ENCODE measurements around the gene CELA3B.
A peak's percentile ranks its signal among the peaks of the same experiment; 100 is the strongest.
"Not testable (repeated sequence)": the region's sequence is repeated elsewhere in the genome, so short reads cannot be mapped to it uniquely, and the experiment has no call there.

Gene CELA3B

GRCh38 chr1:21976703-21977239 lies at the start of gene CELA3B:
CELA3B (plus strand) TSS chr1:21977022; CDS start chr1:21977040, 18 bp downstream.
- not testable (repeated sequence) for H3K4me1 Mint-ChIP-seq; DNase-seq; H3K36me3 Mint-ChIP-seq; H3K9me3 Mint-ChIP-seq; ATAC-seq (replicated peaks); H3K27ac Mint-ChIP-seq; H3K4me3 Mint-ChIP-seq
- peaks cover 11 to 14% of the 10 kb centered on the region in 2 donors for H3K27me3 Mint-ChIP-seq

GRCh38 chr1:21927533-21928237 lies 49.1 kb upstream of the CELA3B start:
- Mint-ChIP-seq H3K9me3 (no peaks in the 10 kb centered on the region), H3K4me3 (no peak overlapping the region), H3K4me1 (peaks cover 2 to 6% of the 10 kb centered on the region in 2 donors), H3K27me3 (peaks cover 12 to 16% of the 10 kb centered on the region in 2 donors), H3K36me3 (no peaks in the 10 kb centered on the region), H3K27ac (no peak overlapping the region)
- no peak for DNase-seq
- ATAC-seq (replicated peaks) = no peak

DNA sequence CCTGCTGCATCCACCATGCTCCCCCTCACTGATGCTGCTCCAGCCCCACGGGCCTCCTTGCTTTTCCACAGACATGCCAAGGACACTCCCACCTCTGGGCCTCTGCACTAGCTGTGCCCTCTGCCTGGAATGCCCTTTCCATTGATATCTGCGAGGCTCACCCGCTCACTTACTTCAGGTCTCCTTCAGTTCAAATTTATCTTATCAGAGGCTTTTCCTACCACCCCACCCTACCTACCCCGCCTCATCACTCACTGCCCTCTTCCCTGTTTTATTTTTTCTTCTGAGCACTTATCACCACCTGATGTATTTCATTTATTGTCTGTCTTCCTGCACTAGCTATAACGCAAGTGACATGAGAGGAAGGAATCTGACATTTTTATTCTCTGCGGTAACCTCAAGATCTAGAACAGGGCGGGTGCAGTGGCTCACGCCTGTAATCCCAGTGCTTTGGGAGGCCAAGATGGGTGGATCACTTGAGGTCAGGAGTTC lies 46.7 kb upstream of the CELA3B start:
- Mint-ChIP-seq H3K4me1 (peaks cover 4 to 12% of the 10 kb centered on the region in 2 donors), H3K9me3 (no peaks in the 10 kb centered on the region), H3K27ac (no peak overlapping the region), H3K4me3 (no peak overlapping the region), H3K27me3 (peaks cover 26 to 30% of the 10 kb centered on the region in 2 donors), H3K36me3 (no peaks in the 10 kb centered on the region)
- ATAC-seq (replicated peaks) (no peak), DNase-seq (no peak)

GRCh38 chr1:21930629-21931170 lies 46.1 kb upstream of the CELA3B start:
- Mint-ChIP-seq H3K4me1 (peaks cover 8 to 16% of the 10 kb centered on the region in 2 donors), H3K36me3 (no peaks in the 10 kb centered on the region), H3K27me3 (peaks cover 31 to 35% of the 10 kb centered on the region in 2 donors), H3K9me3 (no peaks in the 10 kb centered on the region), H3K27ac (no peak overlapping the region), H3K4me3 (no peak overlapping the region)
- DNase-seq = no peak
- ATAC-seq (replicated peaks) = no peak

- Mint-ChIP-seq H3K36me3 (no peaks in the 10 kb centered on the region), H3K27ac (no peak overlapping the region), H3K27me3 (peaks cover 38 to 39% of the 10 kb centered on the region in 2 donors), H3K9me3 (no peaks in the 10 kb centered on the region), H3K4me3 (no peak overlapping the region), H3K4me1 (peaks cover 8 to 17% of the 10 kb centered on the region in 2 donors)
- no peak for DNase-seq
- no peak for ATAC-seq (replicated peaks)
Observed at GRCh38 chr1:21931171-21932093, 45.4 kb upstream of the CELA3B start.

DNA sequence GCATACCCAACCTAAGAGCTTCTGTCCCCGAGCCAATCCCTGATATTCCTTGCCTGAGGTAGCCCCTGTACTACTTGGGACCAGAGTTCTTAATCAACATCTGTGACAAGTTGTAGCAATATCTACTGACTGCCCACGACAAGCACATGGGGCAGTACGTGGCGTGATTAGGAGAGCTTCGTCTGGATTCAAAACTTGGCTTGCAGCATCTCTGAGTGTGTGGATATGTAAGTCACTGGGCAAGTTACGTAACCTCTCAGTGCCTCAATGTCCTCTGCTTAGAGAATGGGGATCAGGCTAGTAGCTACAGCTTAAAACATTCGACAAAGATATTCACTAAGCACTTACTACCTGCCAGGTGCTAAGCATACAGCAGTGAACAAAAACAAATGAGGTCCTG lies 44.7 kb upstream of the CELA3B start:
- peaks cover 8 to 18% of the 10 kb centered on the region in 2 donors for H3K4me1 Mint-ChIP-seq
- DNase-seq = no peak
- no peak overlapping the region for H3K27ac Mint-ChIP-seq
- ATAC-seq (replicated peaks) = no peak
- peaks cover 38 to 40% of the 10 kb centered on the region in 2 donors for H3K27me3 Mint-ChIP-seq
- no peaks in the 10 kb centered on the region for H3K36me3 Mint-ChIP-seq
- H3K9me3 Mint-ChIP-seq = no peaks in the 10 kb centered on the region
- no peak overlapping the region for H3K4me3 Mint-ChIP-seq

DNA sequence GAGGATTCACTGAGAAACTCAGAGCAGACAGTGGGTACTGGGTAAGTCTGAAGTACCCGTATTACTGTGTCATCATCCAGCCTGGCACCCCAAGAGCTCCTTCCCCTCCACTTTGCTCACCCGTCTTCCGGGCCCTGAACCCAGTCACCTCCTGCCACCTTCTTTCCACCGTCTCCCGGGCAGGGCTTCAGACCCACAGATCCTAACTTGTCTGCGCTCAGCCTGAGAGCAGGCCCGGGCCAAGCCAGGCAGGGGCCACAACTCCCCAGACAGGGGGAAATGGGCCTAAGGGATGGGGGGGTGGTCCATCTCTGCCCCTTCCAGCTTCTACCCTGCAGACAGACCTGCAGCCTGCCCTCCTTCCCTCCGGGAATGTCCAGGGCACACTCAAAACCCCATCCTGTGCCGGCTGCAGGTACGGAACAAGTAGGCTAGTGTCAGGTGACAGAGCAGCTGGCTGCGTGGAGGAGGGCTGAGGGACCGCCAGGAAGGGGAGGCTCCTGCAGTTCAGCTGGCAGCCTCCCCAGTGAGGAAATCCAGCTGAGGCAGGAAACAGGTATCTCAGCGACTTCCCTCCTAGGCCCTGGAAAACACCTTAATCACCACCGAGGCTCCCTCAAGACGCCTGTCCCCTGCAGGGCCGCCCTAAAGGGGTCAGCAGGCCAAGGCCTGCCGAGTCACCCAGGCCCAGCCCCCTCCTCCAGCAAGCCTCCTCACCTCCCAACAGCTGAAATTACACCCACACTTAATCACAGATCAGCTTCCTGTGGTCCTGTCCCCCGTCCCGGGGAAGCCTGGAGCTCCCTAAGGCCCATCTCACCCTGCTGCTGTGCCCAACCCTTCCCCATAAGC lies 43.2 kb upstream of the CELA3B start:
- Mint-ChIP-seq H3K27ac (no peak overlapping the region), H3K27me3 (peaks cover 48 to 53% of the 10 kb centered on the region in 2 donors), H3K36me3 (no peaks in the 10 kb centered on the region), H3K4me3 (no peak overlapping the region), H3K9me3 (no peaks in the 10 kb centered on the region), H3K4me1 (peaks cover 17 to 30% of the 10 kb centered on the region in 2 donors)
- ATAC-seq (replicated peaks) (no peak), DNase-seq (no peak)

GRCh38 chr1:21935393-21935804 lies 41.4 kb upstream of the CELA3B start:
- H3K36me3 Mint-ChIP-seq = no peaks in the 10 kb centered on the region
- peaks cover 20 to 37% of the 10 kb centered on the region in 2 donors for H3K4me1 Mint-ChIP-seq
- H3K4me3 Mint-ChIP-seq = peak overlapping the region; percentile 13 to 39
- H3K27ac Mint-ChIP-seq = no peak overlapping the region
- no peaks in the 10 kb centered on the region for H3K9me3 Mint-ChIP-seq
- peaks cover 40 to 50% of the 10 kb centered on the region in 2 donors for H3K27me3 Mint-ChIP-seq
- ATAC-seq (replicated peaks) (no peak), DNase-seq (no peak)

GRCh38 chr1:21935891-21936365 lies 40.9 kb upstream of the CELA3B start:
- Mint-ChIP-seq H3K4me3 (peak overlapping the region in 1 of 2 donors; percentile 39), H3K27ac (no peak overlapping the region), H3K36me3 (no peaks in the 10 kb centered on the region), H3K9me3 (no peaks in the 10 kb centered on the region), H3K27me3 (peaks cover 40 to 50% of the 10 kb centered on the region in 2 donors), H3K4me1 (peaks cover 20 to 37% of the 10 kb centered on the region in 2 donors)
- ATAC-seq (replicated peaks) (no peak), DNase-seq (no peak)

GRCh38 chr1:21936366-21937031 lies 40.3 kb upstream of the CELA3B start:
- Mint-ChIP-seq H3K27ac (no peak overlapping the region), H3K36me3 (no peaks in the 10 kb centered on the region), H3K27me3 (peaks cover 40 to 50% of the 10 kb centered on the region in 2 donors), H3K4me1 (peaks cover 20 to 37% of the 10 kb centered on the region in 2 donors), H3K4me3 (peak overlapping the region; percentile 36 to 61), H3K9me3 (no peaks in the 10 kb centered on the region)
- ATAC-seq (replicated peaks) (peak; percentile 28 to 35), DNase-seq (no peak)

DNA sequence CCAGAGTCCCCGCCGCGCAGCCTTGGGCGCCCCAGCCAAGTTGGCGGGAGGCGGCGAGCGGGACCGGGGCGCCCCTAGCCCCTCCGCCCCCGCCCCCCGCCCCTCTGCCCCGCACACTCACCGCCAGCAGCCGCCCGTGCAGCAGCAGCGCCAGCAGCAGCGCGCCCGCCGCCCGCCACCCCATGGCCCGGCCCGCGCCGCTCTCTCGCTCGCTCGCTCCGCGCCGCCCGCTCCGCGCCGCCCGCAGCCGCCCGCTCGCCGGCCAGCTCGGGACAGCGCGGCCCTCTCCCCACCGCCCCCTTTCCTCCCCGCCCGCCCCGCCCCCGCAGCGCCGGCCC lies 39.8 kb upstream of the CELA3B start, which contains the start of gene HSPG2:
Gene HSPG2 (minus strand): TSS at position 277 of the 338 bp plus-strand sequence. CDS start 93 bp downstream, at position 184.
- ATAC-seq (replicated peaks) (peak; percentile 55 to 57), DNase-seq (no peak)
- Mint-ChIP-seq H3K36me3 (no peaks in the 10 kb centered on the region), H3K9me3 (no peaks in the 10 kb centered on the region), H3K27ac (peak within 1 kb of the TSS; percentile 88), H3K4me1 (peaks cover 20 to 37% of the 10 kb centered on the region in 2 donors), H3K27me3 (peaks cover 38 to 50% of the 10 kb centered on the region in 2 donors), H3K4me3 (peak within 1 kb of the TSS; percentile 86 to 94)

DNA sequence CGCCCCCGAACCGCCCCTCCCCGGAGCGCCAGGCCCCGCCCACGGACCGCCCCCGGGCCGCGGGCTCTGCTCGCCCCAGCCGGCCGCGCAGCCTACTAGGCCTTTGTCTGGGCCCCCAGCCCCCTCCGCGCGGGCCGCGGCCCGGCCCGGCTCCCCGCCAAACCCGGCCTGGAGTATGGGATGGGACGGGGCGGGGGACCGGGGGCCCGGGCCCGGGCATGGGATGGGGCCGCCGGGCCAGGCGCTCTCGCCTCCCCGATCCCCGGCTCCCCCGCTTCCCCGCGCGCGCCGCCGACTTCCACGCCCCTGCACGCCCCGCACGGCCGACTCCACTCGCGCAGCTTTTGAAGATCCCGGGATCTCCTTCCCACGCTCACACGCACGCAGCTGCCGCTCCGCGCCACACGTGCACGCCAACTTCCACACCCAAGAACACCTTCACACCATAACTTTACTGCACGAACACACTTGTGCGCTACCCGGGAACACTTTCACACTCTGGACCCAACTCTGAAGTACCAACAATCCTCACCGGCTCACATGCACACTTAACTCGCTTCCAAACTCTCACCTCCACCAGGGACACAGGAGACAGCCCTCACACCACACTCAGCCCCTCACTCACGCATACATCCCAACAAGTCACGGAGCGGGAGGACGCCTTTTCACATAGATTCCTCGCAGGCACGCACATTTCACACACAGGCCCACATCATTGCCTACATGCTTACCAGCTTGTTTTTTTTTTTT lies 39.3 kb upstream of the CELA3B start:
- H3K36me3 Mint-ChIP-seq = no peaks in the 10 kb centered on the region
- no peaks in the 10 kb centered on the region for H3K9me3 Mint-ChIP-seq
- DNase-seq (peak; percentile 32), ATAC-seq (replicated peaks) (peak; percentile 77 to 88)
- H3K4me3 Mint-ChIP-seq = peak overlapping the region; percentile 86 to 94
- H3K4me1 Mint-ChIP-seq = peaks cover 20 to 37% of the 10 kb centered on the region in 2 donors
- peaks cover 33 to 46% of the 10 kb centered on the region in 2 donors for H3K27me3 Mint-ChIP-seq
- H3K27ac Mint-ChIP-seq = peak overlapping the region; percentile 88

Data from stimulated activated naive B cell treated with anti-CD40 and anti-IgM and Interleukin-4, amounts not matched to agents 10 μg/mL and 1 μg/mL and 100 μg/mL, for 72 hours (primary cell).